T-cell (primary cell): Measurements from ENCODE around the gene TRIM33. TPM values are rescaled to one million over a fixed set of nuclear protein-coding genes. Genes with fewer than 3 reads are reported as not detected.
"Not testable (repeated sequence)": the region's sequence is repeated elsewhere in the genome, so short reads cannot be mapped to it uniquely, and the experiment has no call there.

ENCODE experiments used
- ATAC-seq, 4 experiments: fragments of 200-7000 bp in 3 of 4; fragments of 150-1000 bp in 1 of 4; cut with Tn5 transposase; replicated peaks in 1 of 4; 1 replicate in 3 of 4; 2 replicates in 1 of 4; pipeline ENCODE4 v1.10.0; 2021; ENCODE audit warnings: moderate library complexity in 3 of 4, mild to moderate bottlenecking in 2 of 4, moderate number of reproducible peaks in 1 of 4
- CTCF ChIA-PET, 2 donors: fragments of 300-600 bp; sonication (Branson Sonifier 250); formaldehyde crosslinking; loops; one replicate each; lab custom pipeline; 2022; ENCODE audit warnings: antibody characterized with exemption in 2 of 2; lab: Charles Lee
- POLR2A ChIA-PET, 2 donors: fragments of 300-600 bp; sonication (Branson Sonifier 250); formaldehyde crosslinking; loops; one replicate each; lab custom pipeline; 2022; ENCODE audit warnings: antibody characterized with exemption in 2 of 2; lab: Charles Lee
- DNase-seq, 35 experiments: peaks; one replicate each; pipeline versions ENCODE4 v3.0.0 to v3.0.0-alpha.2; 2013 to 2023
- H3K27ac ChIP-seq: one replicate; pipeline ENCODE4 v1.5.1; 2013; ENCODE audit warnings: low read length
- H3K27me3 ChIP-seq, 2 experiments: replicated peaks in 1 of 2; 1 replicate in 1 of 2; 2 replicates in 1 of 2; pipeline versions ENCODE4 v1.6.1 to v1.7.0; 2013; ENCODE audit warnings: low read length in 1 of 2, mixed read lengths in 1 of 2; ENCODE audit not compliant: control insufficient read depth in 2 of 2, insufficient read depth in 2 of 2; ENCODE audit errors: extremely low read depth in 1 of 2
- H3K36me3 ChIP-seq, 2 donors: 1 replicate in 1 of 2; 2 replicates in 1 of 2; pipeline versions ENCODE4 v1.6.1 to v1.7.0; 2013; ENCODE audit warnings: low read length in 1 of 2; ENCODE audit not compliant: control insufficient read depth in 2 of 2, insufficient read depth in 1 of 2; ENCODE audit errors: extremely low read depth in 1 of 2
- H3K4me1 ChIP-seq, 2 experiments: 1 replicate in 1 of 2; 2 replicates in 1 of 2; pipeline versions ENCODE4 v1.6.1 to v1.7.0; 2013; ENCODE audit warnings: low read length in 2 of 2, mixed read lengths in 1 of 2; ENCODE audit not compliant: insufficient read depth in 2 of 2, control insufficient read depth in 1 of 2; ENCODE audit errors: extremely low read depth in 1 of 2
- H3K4me3 ChIP-seq, 2 donors: 1 replicate in 1 of 2; 2 replicates in 1 of 2; pipeline versions ENCODE4 v1.5.1 to v1.7.0; 2013; ENCODE audit warnings: mild to moderate bottlenecking in 2 of 2, low read length in 1 of 2, moderate library complexity in 1 of 2; ENCODE audit not compliant: control insufficient read depth in 1 of 2; ENCODE audit errors: extremely low read depth in 1 of 2
- H3K9me3 ChIP-seq: 2 replicates; pipeline ENCODE4 v1.7.0; 2013
- H3K27ac Mint-ChIP-seq, 2 donors: one replicate each; pipeline ENCODE4 v1.8.0; 2020 to 2021; ENCODE audit warnings: mild to moderate bottlenecking in 2 of 2, mixed read lengths in 2 of 2
- H3K27me3 Mint-ChIP-seq, 2 donors: one replicate each; pipeline ENCODE4 v1.8.0; 2021 to 2022; ENCODE audit warnings: mixed read lengths in 2 of 2
- H3K36me3 Mint-ChIP-seq: one replicate; pipeline ENCODE4 v1.8.0; 2021; ENCODE audit warnings: mixed read lengths
- H3K4me1 Mint-ChIP-seq, 3 donors: one replicate each; pipeline ENCODE4 v1.8.0; 2020 to 2022; ENCODE audit warnings: mixed read lengths in 3 of 3, mild to moderate bottlenecking in 1 of 3
- H3K4me3 Mint-ChIP-seq, 3 donors: one replicate each; pipeline ENCODE4 v1.8.0; 2020 to 2022; ENCODE audit warnings: mild to moderate bottlenecking in 3 of 3, mixed read lengths in 3 of 3, moderate library complexity in 3 of 3
- H3K9me3 Mint-ChIP-seq, 3 donors: one replicate each; pipeline ENCODE4 v1.8.0; 2020 to 2022; ENCODE audit warnings: mixed read lengths in 3 of 3
- WGBS: methylation state at CpG from one replicate; pipeline ENCODE4 v1.1.5; 2013; ENCODE audit warnings: missing lambda C conversion rate; ENCODE audit not compliant: insufficient coverage; 5-methylcytosine and 5-hydroxymethylcytosine counted together
- total RNA-seq, 35 experiments: library from RNA in 6 of 35; stranded (reverse) in 6 of 35; fragments of 120-200 nt in 1 of 35; gene quantifications; one replicate each; pipeline versions ENCODE4 v1.2.1 to v1.2.4 and lab custom pipeline; 2013 to 2026

TRIM33 gene
- total RNA-seq, 5 donors from 2014 or later (not counting 1 experiment from before 2014, with no cell fraction given): 41.6 to 60.6 (median 47.3) TPM

- H3K27me3 Mint-ChIP-seq, ATAC-seq, H3K27me3 ChIP-seq, H3K4me1 Mint-ChIP-seq, DNase-seq, H3K27ac Mint-ChIP-seq, H3K4me1 ChIP-seq, H3K9me3 Mint-ChIP-seq, CTCF ChIA-PET, H3K9me3 ChIP-seq, H3K27ac ChIP-seq, H3K4me3 Mint-ChIP-seq, H3K4me3 ChIP-seq: not testable (repeated sequence)
- WGBS: no CpG with 5 or more reads among the region's 7 CpGs
- peaks cover 0 to 76% of the 10 kb centered on the region in 2 donors for H3K36me3 ChIP-seq
- POLR2A ChIA-PET: interaction anchor here (0.7 to 0.9 kb wide), 2 partner anchors 290 to 1160 kb away, joined by 3 to 4 read pairs; no protein-coding TSS in a partner anchor
- H3K36me3 Mint-ChIP-seq: peaks cover 69% of the 10 kb centered on the region
Observed at GRCh38 chr1:114418948-114419347, 92.1 kb downstream of the TRIM33 start.

GRCh38 chr1:114397601-114398000, 113.4 kb downstream of the TRIM33 start:
- no peak overlapping the region for H3K27ac ChIP-seq
- no peak overlapping the region for H3K27ac Mint-ChIP-seq
- no peaks in the 10 kb centered on the region for H3K9me3 ChIP-seq
- H3K36me3 Mint-ChIP-seq: peaks cover 59% of the 10 kb centered on the region
- H3K9me3 Mint-ChIP-seq: no peaks in the 10 kb centered on the region
- CTCF ChIA-PET: no interaction called here
- no peak for ATAC-seq
- H3K4me1 ChIP-seq: no peaks in the 10 kb centered on the region
- no peaks in the 10 kb centered on the region for H3K27me3 ChIP-seq
- no peak overlapping the region for H3K4me3 ChIP-seq
- H3K4me3 Mint-ChIP-seq: no peak overlapping the region
- H3K4me1 Mint-ChIP-seq: no peaks in the 10 kb centered on the region
- DNase-seq: no peak
- no peaks in the 10 kb centered on the region for H3K27me3 Mint-ChIP-seq
- POLR2A ChIA-PET: interaction anchor here in 1 of 2 donors (0.6 kb wide), 1 partner anchor 487 kb away, joined by 5 read pairs; no protein-coding TSS in a partner anchor
- WGBS: 100% methylated on average over 3 of the region's 4 CpGs
- peaks cover 5 to 53% of the 10 kb centered on the region in 2 donors for H3K36me3 ChIP-seq

- CTCF ChIA-PET: no interaction called here
- Histone ChIP-seq H3K9me3 (no peaks in the 10 kb centered on the region), H3K4me1 (no peaks in the 10 kb centered on the region), H3K36me3 (peaks cover 2 to 45% of the 10 kb centered on the region in 2 donors), H3K4me3 (no peak overlapping the region), H3K27me3 (no peaks in the 10 kb centered on the region), H3K27ac (no peak overlapping the region)
- no peak for DNase-seq
- Mint-ChIP-seq H3K9me3 (no peaks in the 10 kb centered on the region), H3K27me3 (no peaks in the 10 kb centered on the region), H3K36me3 (peaks cover 59% of the 10 kb centered on the region), H3K27ac (no peak overlapping the region), H3K4me1 (no peaks in the 10 kb centered on the region), H3K4me3 (no peak overlapping the region)
- POLR2A ChIA-PET: no interaction called here
- WGBS: no CpG with 5 or more reads among the region's 1 CpG
- ATAC-seq: no peak
Observed at GRCh38 chr1:114395863-114396262, 115.1 kb downstream of the TRIM33 start.

GRCh38 chr1:114390960-114391359, 120.0 kb downstream of the TRIM33 start:
- Mint-ChIP-seq H3K9me3 (peaks cover 9 to 26% (median 16%) of the 10 kb centered on the region in 3 donors), H3K27ac (no peak overlapping the region), H3K4me1 (no peaks in the 10 kb centered on the region), H3K27me3 (no peaks in the 10 kb centered on the region), H3K4me3 (no peak overlapping the region), H3K36me3 (peaks cover 38% of the 10 kb centered on the region)
- Histone ChIP-seq H3K4me3 (no peak overlapping the region), H3K36me3 (peaks cover 0 to 18% of the 10 kb centered on the region in 2 donors), H3K27ac (no peak overlapping the region), H3K9me3 (no peaks in the 10 kb centered on the region), H3K27me3 (no peaks in the 10 kb centered on the region), H3K4me1 (no peaks in the 10 kb centered on the region)
- ATAC-seq (no peak), DNase-seq (no peak)
- POLR2A ChIA-PET: no interaction called here
- CTCF ChIA-PET: no interaction called here

- ChIA-PET CTCF (no interaction called here), POLR2A (no interaction called here)
- Histone ChIP-seq H3K9me3 (no peaks in the 10 kb centered on the region), H3K4me1 (no peaks in the 10 kb centered on the region), H3K36me3 (peaks cover 0 to 18% of the 10 kb centered on the region in 2 donors), H3K4me3 (no peak overlapping the region), H3K27me3 (no peaks in the 10 kb centered on the region), H3K27ac (no peak overlapping the region)
- no CpG with 5 or more reads among the region's 4 CpGs for WGBS
- DNase-seq (no peak), ATAC-seq (no peak)
- Mint-ChIP-seq H3K4me1 (no peaks in the 10 kb centered on the region), H3K27ac (no peak overlapping the region), H3K27me3 (no peaks in the 10 kb centered on the region), H3K4me3 (no peak overlapping the region), H3K36me3 (peaks cover 36% of the 10 kb centered on the region), H3K9me3 (peaks cover 10 to 29% (median 20%) of the 10 kb centered on the region in 3 donors)
Observed at GRCh38 chr1:114390361-114390760, 120.6 kb downstream of the TRIM33 start.

GRCh38 chr1:114388432-114389003, 122.5 kb downstream of the TRIM33 start:
- Histone ChIP-seq H3K4me3 (no peak overlapping the region), H3K27me3 (no peaks in the 10 kb centered on the region), H3K9me3 (no peaks in the 10 kb centered on the region), H3K4me1 (no peaks in the 10 kb centered on the region), H3K27ac (no peak overlapping the region), H3K36me3 (peaks cover 0 to 11% of the 10 kb centered on the region in 2 donors)
- Mint-ChIP-seq H3K36me3 (peaks cover 24% of the 10 kb centered on the region), H3K27me3 (no peaks in the 10 kb centered on the region), H3K9me3 (peaks cover 20 to 40% (median 28%) of the 10 kb centered on the region in 3 donors), H3K4me3 (no peak overlapping the region), H3K27ac (no peak overlapping the region), H3K4me1 (no peaks in the 10 kb centered on the region)
- no CpG with 5 or more reads among the region's 1 CpG for WGBS
- CTCF ChIA-PET: interaction anchor here in 1 of 2 donors (0.5 kb wide), 1 partner anchor 38 kb away, joined by 3 read pairs; no protein-coding TSS in a partner anchor
- ATAC-seq (no peak), DNase-seq (no peak)
- POLR2A ChIA-PET: no interaction called here
